CMK (cell line): ENCODE data around the gene ADD2.

Source experiments
- DNase-seq: peaks from one replicate; pipeline ENCODE4 v3.0.0-alpha.2; 2010; ENCODE audit warnings: low read depth

Gene ADD2

GRCh38 chr2:70784320-70784719, 16.3 kb upstream of the ADD2 start:
- no peak for DNase-seq

DNA sequence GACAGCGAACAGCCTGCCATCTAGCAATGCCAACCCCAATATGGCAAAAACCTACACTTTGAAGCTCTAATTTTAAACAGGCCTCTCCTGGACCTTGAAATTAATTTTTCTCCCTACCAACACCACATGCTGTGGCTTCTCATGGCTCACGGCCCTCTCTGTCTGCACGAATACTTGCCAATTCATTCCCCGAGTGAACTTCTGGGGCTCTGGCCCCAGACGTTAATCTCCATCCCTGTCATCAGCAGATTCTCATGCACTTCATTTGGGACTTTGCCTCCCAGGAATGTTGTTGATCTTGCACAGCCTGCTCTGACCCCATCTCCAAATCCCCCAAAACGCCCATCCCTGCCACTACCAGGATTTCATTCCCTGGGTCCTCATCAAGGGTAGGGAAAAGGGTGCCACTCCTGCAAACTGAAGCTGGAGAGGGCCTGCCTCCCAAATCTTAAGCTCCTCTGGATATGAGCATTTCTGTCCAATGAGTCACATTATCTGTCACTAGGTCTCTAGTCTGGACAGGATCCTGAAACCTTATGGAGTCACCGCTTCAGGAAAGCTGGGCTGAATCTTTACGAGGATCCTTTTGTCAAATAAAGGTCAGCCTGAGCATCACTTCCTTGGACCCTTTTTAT, 12.0 kb upstream of the ADD2 start:
- DNase-seq: no peak

DNA sequence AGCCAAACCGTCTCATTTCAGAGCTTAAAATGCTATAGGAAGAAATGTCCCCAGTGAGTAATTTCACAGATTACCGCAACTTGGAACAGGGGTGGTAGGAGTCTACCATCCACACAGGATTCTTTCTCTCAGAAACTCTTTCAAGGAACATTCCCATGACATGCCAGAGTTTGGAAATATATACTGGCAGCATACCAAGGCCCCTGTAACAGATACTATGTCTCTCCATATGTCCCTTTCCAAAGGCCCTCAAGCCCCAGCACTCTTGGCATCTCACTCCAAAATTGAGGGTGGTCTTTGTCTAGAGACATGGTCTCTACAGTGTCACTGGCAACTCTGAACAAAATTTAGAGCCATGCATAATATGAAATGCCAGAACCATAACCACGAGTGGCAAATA, 11.5 kb upstream of the ADD2 start:
- no peak for DNase-seq

- no peak for DNase-seq
Measured at GRCh38 chr2:70778676-70779075, 10.7 kb upstream of the ADD2 start.

- no peak for DNase-seq
Measured at GRCh38 chr2:70777450-70777849, 9.4 kb upstream of the ADD2 start.

- DNase-seq: no peak
Measured at GRCh38 chr2:70776266-70776665, 8.3 kb upstream of the ADD2 start.

DNA sequence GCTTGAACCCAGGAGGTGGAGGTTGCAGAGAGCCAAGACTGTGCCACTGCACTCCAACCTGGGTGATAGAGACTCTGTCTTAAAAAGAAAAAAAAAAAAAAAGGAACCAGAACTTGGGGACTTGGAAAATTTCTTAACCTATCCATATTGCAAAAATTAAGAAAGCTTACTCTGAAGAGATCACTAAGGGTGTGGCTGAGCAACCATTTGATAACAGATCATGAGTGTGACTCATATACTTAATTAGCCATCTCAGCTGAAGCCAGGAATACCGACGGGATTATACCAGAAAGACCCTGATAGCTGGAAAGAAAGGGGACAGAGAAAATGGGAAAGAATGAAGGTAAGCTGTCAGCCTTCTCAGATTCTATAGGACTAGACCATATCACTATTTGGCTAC, 7.1 kb upstream of the ADD2 start:
- no peak for DNase-seq

GRCh38 chr2:70772486-70773155, 4.6 kb upstream of the ADD2 start:
- no peak for DNase-seq

DNA sequence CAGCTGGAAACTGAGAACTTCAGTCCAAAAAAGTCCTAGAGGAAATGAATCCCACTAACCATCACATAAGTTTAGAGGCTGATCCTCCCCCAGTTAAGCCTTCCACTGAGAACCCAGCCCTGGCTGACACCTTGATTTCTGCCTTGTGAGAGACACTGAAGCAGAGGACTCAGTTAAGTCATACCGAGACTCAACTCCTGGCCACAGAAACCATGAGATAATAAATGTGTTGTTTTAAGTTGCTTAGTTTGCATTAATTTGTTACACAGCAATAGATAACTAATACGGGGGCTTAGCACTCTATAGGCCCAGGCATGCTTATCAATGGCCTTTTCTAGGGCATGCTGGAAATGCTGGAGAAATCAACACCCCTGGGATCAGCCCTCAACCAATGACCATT, 3.4 kb upstream of the ADD2 start:
- no peak for DNase-seq

DNA sequence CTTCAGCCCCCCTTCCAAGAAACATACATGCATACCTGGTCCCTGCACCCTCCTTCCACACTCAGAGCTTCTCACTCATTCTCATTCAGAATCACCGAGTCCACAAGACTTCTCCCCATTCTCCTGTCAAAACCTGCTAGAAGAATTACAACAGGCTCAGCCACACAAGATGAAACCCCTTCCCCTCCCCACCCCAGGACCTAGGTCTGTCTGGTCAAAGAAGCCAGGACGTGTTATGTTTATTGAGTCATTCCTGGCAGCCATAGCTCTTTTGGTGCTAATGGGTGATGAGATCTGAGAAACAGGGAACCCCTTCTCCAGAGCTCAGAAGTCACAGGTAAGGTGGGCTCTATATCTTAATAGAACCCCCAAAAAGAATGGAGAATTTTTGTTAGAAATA, 1.4 kb upstream of the ADD2 start:
- DNase-seq: no peak

- no peak for DNase-seq
Measured at GRCh38 chr2:70768590-70769085, 638 bp upstream of the ADD2 start.

DNA sequence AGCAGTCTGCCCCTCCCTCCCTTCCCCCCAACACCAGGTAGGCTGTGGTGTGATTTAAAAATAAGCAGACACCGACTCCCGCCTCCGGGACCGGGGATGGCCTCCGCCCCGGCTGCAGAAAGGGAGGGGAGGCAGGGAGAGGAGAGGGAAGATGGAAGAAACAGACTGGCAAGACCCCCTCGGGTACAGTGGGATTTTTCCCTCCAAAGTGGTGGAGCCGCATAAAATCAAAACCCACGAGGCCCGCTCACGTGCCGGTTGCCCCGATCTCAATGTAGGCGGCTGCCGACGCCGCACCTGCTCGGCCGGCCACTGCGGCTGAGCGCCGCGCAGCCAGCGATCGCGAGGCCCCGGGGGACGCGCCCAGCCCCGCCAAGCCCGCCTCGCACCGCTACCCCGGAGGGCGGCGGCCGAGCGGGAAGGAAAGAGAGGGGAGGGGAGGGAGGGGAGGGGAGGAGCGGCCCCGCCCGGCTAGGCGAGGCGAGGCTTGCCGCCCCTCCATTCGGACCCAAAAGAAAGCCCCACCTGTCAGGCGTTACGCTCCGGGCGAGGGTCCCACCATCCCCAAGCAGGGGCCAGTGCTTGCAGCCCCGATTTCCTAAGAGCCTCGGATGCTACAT, 811 bp downstream of the ADD2 start:
- DNase-seq: no peak

DNA sequence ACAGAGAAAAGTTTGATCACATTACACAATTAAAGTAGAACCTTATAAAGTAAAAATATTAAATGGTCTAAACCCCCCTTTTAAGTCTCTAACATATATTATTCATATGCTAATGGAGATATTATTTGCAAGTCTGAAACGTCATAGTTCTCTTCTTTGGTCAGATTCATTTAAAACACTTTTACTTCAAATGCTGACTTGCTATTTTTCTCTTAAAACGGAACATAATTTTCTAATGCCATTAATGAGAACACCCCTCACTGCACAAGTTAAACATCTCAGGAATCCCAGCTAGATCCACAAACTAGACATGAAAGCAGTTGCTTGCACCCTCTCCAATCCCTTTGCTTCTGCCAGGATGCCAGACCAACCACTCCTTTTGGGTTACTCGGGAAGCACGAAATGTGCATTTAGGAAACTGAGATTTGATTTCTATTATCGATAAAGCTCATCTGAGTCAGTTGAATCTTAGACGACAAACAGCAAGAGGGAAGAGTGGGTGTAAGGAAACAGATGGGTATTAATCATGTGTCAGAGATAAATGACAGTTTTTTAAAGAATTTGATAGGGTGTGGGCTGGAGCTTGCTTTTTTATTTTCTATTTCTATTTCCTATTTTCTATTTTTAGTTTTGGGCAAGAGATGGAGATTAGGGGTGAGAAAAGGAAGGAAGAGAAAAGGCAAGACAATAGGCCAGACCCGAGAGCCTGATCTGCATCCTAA, 1.5 kb downstream of the ADD2 start:
- no peak for DNase-seq

GRCh38 chr2:70765507-70765906, 2.5 kb downstream of the ADD2 start:
- no peak for DNase-seq

- no peak for DNase-seq
Measured at GRCh38 chr2:70759446-70759845, 8.6 kb downstream of the ADD2 start.

- no peak for DNase-seq
Measured at GRCh38 chr2:70757966-70758365, 10.0 kb downstream of the ADD2 start.

GRCh38 chr2:70757360-70757759, 10.6 kb downstream of the ADD2 start:
- no peak for DNase-seq

GRCh38 chr2:70756128-70756527, 11.9 kb downstream of the ADD2 start:
- no peak for DNase-seq

DNA sequence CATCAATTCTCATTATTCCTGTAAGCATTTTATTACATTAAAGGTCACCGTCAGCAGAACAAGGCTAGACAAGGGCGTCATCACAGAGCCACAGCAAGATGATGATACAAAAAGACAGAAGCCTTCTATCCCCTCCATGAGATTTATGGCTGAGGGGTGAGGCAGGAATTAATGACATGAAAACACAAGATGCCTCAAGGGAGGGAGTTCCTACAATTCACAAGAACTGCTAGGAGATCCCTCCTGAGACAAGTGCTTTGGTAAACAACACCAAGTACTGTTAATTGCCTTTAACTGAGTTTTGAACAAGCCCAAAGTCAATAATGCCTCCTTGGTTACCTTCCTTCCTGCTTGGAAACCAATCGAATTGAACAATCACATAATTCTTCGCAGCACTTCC, 14.1 kb downstream of the ADD2 start:
- DNase-seq: no peak

DNA sequence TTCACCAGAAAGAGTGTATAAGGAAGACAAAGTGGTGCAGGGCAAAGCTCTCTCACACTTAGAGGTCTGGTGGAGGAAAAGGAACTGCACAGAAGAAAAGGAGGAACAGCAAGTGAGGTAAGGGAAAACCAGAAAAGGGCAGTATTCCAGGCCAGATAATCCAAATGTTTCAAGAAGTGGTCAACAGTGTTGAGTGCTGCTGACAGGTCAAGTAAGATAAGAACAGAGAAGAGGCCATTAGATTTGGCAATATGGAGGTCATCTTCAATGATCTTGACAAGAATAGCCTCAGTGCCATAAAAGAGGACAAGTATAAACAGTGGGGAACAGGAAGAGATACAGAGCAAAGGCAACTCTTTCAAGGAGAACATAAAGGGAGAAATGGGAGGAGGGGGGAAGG, 15.0 kb downstream of the ADD2 start:
- no peak for DNase-seq

GRCh38 chr2:70752396-70752795, 15.6 kb downstream of the ADD2 start:
- no peak for DNase-seq

GRCh38 chr2:70751881-70752280, 16.1 kb downstream of the ADD2 start:
- no peak for DNase-seq

- no peak for DNase-seq
Measured at GRCh38 chr2:70750320-70750719, 17.7 kb downstream of the ADD2 start.
